ENCODE results near the gene SLC25A26.

The SLC25A26 gene

GRCh38 chr3:66399529-66400232 lies 178.9 kb downstream of the SLC25A26 start:
- FAIRE-seq, result no peak

- FAIRE-seq, result no peak
Observed at GRCh38 chr3:66400411-66401156, 179.8 kb downstream of the SLC25A26 start.

GRCh38 chr3:66401157-66401550 lies 180.4 kb downstream of the SLC25A26 start:
- FAIRE-seq, result no peak

- no peak for FAIRE-seq
Observed at GRCh38 chr3:66401675-66402491, 181.1 kb downstream of the SLC25A26 start.

- no peak for FAIRE-seq
Observed at GRCh38 chr3:66402596-66403290, 181.9 kb downstream of the SLC25A26 start.

- FAIRE-seq, result no peak
Observed at GRCh38 chr3:66403323-66403990, 182.7 kb downstream of the SLC25A26 start.

GRCh38 chr3:66404197-66404596 lies 183.4 kb downstream of the SLC25A26 start:
- no peak for FAIRE-seq

GRCh38 chr3:66404903-66405700 lies 184.3 kb downstream of the SLC25A26 start:
- no peak for FAIRE-seq

GRCh38 chr3:66405701-66406091 lies 184.9 kb downstream of the SLC25A26 start:
- FAIRE-seq, result no peak

- no peak for FAIRE-seq
Observed at GRCh38 chr3:66406163-66406562, 185.4 kb downstream of the SLC25A26 start.

GRCh38 chr3:66406831-66407610 lies 186.2 kb downstream of the SLC25A26 start:
- FAIRE-seq, result no peak

GRCh38 chr3:66407611-66408218 lies 186.9 kb downstream of the SLC25A26 start:
- no peak for FAIRE-seq

GRCh38 chr3:66409771-66410754 lies 189.3 kb downstream of the SLC25A26 start:
- no peak for FAIRE-seq

GRCh38 chr3:66410976-66411375 lies 190.2 kb downstream of the SLC25A26 start:
- no peak for FAIRE-seq

GRCh38 chr3:66411474-66411873 lies 190.7 kb downstream of the SLC25A26 start:
- no peak for FAIRE-seq

- FAIRE-seq, result no peak
Observed at GRCh38 chr3:66411961-66412887, 191.4 kb downstream of the SLC25A26 start.

GRCh38 chr3:66413151-66413751 lies 192.4 kb downstream of the SLC25A26 start:
- no peak for FAIRE-seq

All from G401.6 (cell line).